Spleen (tissue), 11 donors: Measurements from ENCODE around the gene TOM1L2. TPM values are rescaled to one million over a fixed set of nuclear protein-coding genes. Genes with fewer than 3 reads are reported as not detected.

ENCODE experiments used
- DNase-seq: peaks from one replicate; pipeline ENCODE4 v3.0.0-alpha.2; 2020
- H3K27ac ChIP-seq, 8 donors: fragments of 200-600 bp; sonication (generic) in 7 of 8; 1 replicate in 4 of 8; 2 replicates in 4 of 8; pipeline versions ENCODE4 v1.5.0 to v1.8.0; 2016 to 2021; ENCODE audit warnings: inconsistent platforms in 4 of 8, mild to moderate bottlenecking in 4 of 8, moderate library complexity in 1 of 8
- H3K27me3 ChIP-seq, 7 donors: fragments of 200-600 bp; sonication (generic) in 6 of 7; replicated peaks in 1 of 7; 1 replicate in 4 of 7; 2 replicates in 3 of 7; pipeline versions ENCODE4 v1.5.0 to v1.8.0; 2016 to 2021; ENCODE audit warnings: inconsistent platforms in 3 of 7, mild to moderate bottlenecking in 1 of 7
- H3K36me3 ChIP-seq, 6 donors: fragments of 200-600 bp; sonication (generic) in 5 of 6; 1 replicate in 4 of 6; 2 replicates in 2 of 6; pipeline versions ENCODE4 v1.5.0 to v1.8.0; 2016 to 2021; ENCODE audit warnings: inconsistent platforms in 2 of 6
- H3K4me1 ChIP-seq, 6 donors: fragments of 200-600 bp; sonication (generic) in 5 of 6; 1 replicate in 3 of 6; 2 replicates in 3 of 6; pipeline versions ENCODE4 v1.5.0 to v1.8.0; 2016 to 2021; ENCODE audit warnings: inconsistent platforms in 3 of 6
- H3K4me3 ChIP-seq, 8 donors: fragments of 200-600 bp; sonication (generic) in 7 of 8; 1 replicate in 4 of 8; 2 replicates in 4 of 8; pipeline versions ENCODE4 v1.5.0 to v1.8.0; 2016 to 2021; ENCODE audit warnings: inconsistent platforms in 4 of 8, mild to moderate bottlenecking in 4 of 8, moderate library complexity in 2 of 8
- H3K9me3 ChIP-seq, 8 donors: fragments of 200-600 bp; sonication (generic) in 7 of 8; 1 replicate in 4 of 8; 2 replicates in 4 of 8; pipeline versions ENCODE4 v1.5.0 to v1.8.0; 2016 to 2021; ENCODE audit warnings: inconsistent platforms in 4 of 8
- CTCF ChIP-seq, 11 experiments: fragments of 200-600 bp in 7 of 11; fragments of 450-650 bp in 4 of 11; sonication (generic) in 4 of 11; IDR thresholded peaks in 8 of 11; conservative IDR thresholded peaks in 3 of 11; 1 replicate in 7 of 11; 2 replicates in 4 of 11; pipeline versions ENCODE4 v1.4.0 to v1.8.0; 2016 to 2021; ENCODE audit warnings: antibody characterized with exemption in 11 of 11, inconsistent platforms in 4 of 11, mild to moderate bottlenecking in 1 of 11
- POLR2A ChIP-seq, 3 donors: fragments of 450-650 bp; IDR thresholded peaks; one replicate each; pipeline ENCODE4 v1.5.1; 2017; ENCODE audit warnings: antibody characterized with exemption in 3 of 3, mild to moderate bottlenecking in 1 of 3
- POLR2AphosphoS5 ChIP-seq, 3 donors: sonication (generic); formaldehyde crosslinking; IDR thresholded peaks; one replicate each; pipeline ENCODE4 v1.5.1; 2017; ENCODE audit warnings: antibody characterized with exemption in 3 of 3
- WGBS, 5 donors: extraction: QIAGEN DNeasy Blood & Tissue Kit in 3 of 5; methylation state at CpG; one replicate each; pipeline versions ENCODE4 v1.1.5 to v1.1.7; 2013 to 2018; 5-methylcytosine and 5-hydroxymethylcytosine counted together
- intact Hi-C: fragments of 100-400 bp; cut with DNase I; formaldehyde crosslinking; loops from one replicate; pipeline ENCODE4 v1.15.0; 2023; ENCODE audit warnings: low total_unique reads
- polyA plus RNA-seq, 3 donors: library from polyadenylated mRNA; stranded (reverse); fragments of 200-250 nt; gene quantifications; one replicate each; pipeline ENCODE4 v1.2.1, GENCODE V29; 2013
- total RNA-seq, 7 donors: library from RNA; depleted of rRNA in 3 of 7; stranded (reverse); fragments of >200 nt in 3 of 7; fragmentation: NEBNext Ultra II Directional in 4 of 7; extraction: Animal tissue kit (Norgen Biotek cat#: 25700) in 4 of 7; gene quantifications; one replicate each; pipeline versions ENCODE4 v1.1.0 to v1.2.1, GENCODE V29; 2016 to 2021
- donor health status: healthy with polysubstance abuse.
- donor health status: DM: no; HTN: no; CAD: no; lungs with moderate emphysema.
- donor health status: DM: no; HTN: no; CAD: no.
- donor health status: Bipolar disorder and iron deficiency.
- donor health status: healthy.
- donor health status: DM: no; HTN: no; CAD: no.
- donor health status: DM: yes; HTN: yes; CAD: no.

The TOM1L2 gene
- total and polyA plus RNA-seq, 10 donors = 5.3 to 82.6 (median 53.6) TPM

- peaks cover 0 to 5% (median 0%) of the 10 kb centered on the region in 6 donors for H3K4me1 ChIP-seq
- no peak for DNase-seq
- no peak overlapping the region for H3K27ac ChIP-seq
- no peaks in the 10 kb centered on the region for H3K9me3 ChIP-seq
- WGBS, 5 donors = 81 to 97% (median 92%) methylated on average over 6 of the region's 6 CpGs
- TF ChIP-seq POLR2AphosphoS5 (IDR thresholded peaks at IDR 0.05) (no peak), POLR2A (IDR thresholded peaks at IDR 0.05) (no peak), CTCF (IDR thresholded peaks at IDR 0.05 in 8 of 11, conservative IDR thresholded peaks at IDR 0.05 in 3 of 11) (no peak)
- intact Hi-C loops = no loop called here
- no peaks in the 10 kb centered on the region for H3K27me3 ChIP-seq
- H3K36me3 ChIP-seq = no peaks in the 10 kb centered on the region
- no peak overlapping the region for H3K4me3 ChIP-seq
These were observed 11.6 kb upstream of the TOM1L2 start for GRCh38 chr17:17983776-17984175.

- Histone ChIP-seq H3K27ac (no peak overlapping the region), H3K36me3 (no peaks in the 10 kb centered on the region), H3K27me3 (no peaks in the 10 kb centered on the region), H3K9me3 (no peaks in the 10 kb centered on the region), H3K4me1 (peaks cover 0 to 9% (median 0%) of the 10 kb centered on the region in 6 donors), H3K4me3 (no peak overlapping the region)
- intact Hi-C loops = no loop called here
- TF ChIP-seq POLR2A (IDR thresholded peaks at IDR 0.05) = no peak
- TF ChIP-seq CTCF (IDR thresholded peaks at IDR 0.05 in 8 of 11, conservative IDR thresholded peaks at IDR 0.05 in 3 of 11) = no peak
- no peak for TF ChIP-seq POLR2AphosphoS5 (IDR thresholded peaks at IDR 0.05)
- DNase-seq = no peak
- 88 to 94% (median 92%) methylated on average over 6 of the region's 6 CpGs for WGBS, 5 donors
These were observed 11.2 kb upstream of the TOM1L2 start for GRCh38 chr17:17983376-17983775.

- DNase-seq = no peak
- intact Hi-C loops = no loop called here
- Histone ChIP-seq H3K9me3 (no peaks in the 10 kb centered on the region), H3K4me3 (no peak overlapping the region), H3K27ac (no peak overlapping the region), H3K36me3 (no peaks in the 10 kb centered on the region), H3K27me3 (no peaks in the 10 kb centered on the region), H3K4me1 (peaks cover 0 to 10% (median 0%) of the 10 kb centered on the region in 6 donors)
- TF ChIP-seq POLR2AphosphoS5 (IDR thresholded peaks at IDR 0.05) = no peak
- no peak for TF ChIP-seq CTCF (IDR thresholded peaks at IDR 0.05 in 8 of 11, conservative IDR thresholded peaks at IDR 0.05 in 3 of 11)
- TF ChIP-seq POLR2A (IDR thresholded peaks at IDR 0.05) = no peak
- WGBS, 5 donors = 87 to 99% (median 94%) methylated on average over 9 of the region's 9 CpGs
These were observed 10.6 kb upstream of the TOM1L2 start for GRCh38 chr17:17982801-17983200.

GRCh38 chr17:17981330-17981729 lies 9.1 kb upstream of the TOM1L2 start:
- WGBS, 5 donors = 91 to 97% (median 94%) methylated on average over 9 of the region's 9 CpGs

More at GRCh38 chr17:17981330-17981729, 9.1 kb upstream of the TOM1L2 start:
- no peak overlapping the region for H3K4me3 ChIP-seq
- TF ChIP-seq POLR2A (IDR thresholded peaks at IDR 0.05) (no peak), CTCF (IDR thresholded peaks at IDR 0.05 in 8 of 11, conservative IDR thresholded peaks at IDR 0.05 in 3 of 11) (no peak), POLR2AphosphoS5 (IDR thresholded peaks at IDR 0.05) (no peak)
- H3K4me1 ChIP-seq = peaks cover 0 to 10% (median 0%) of the 10 kb centered on the region in 6 donors
- H3K27ac ChIP-seq = no peak overlapping the region
- H3K9me3 ChIP-seq = no peaks in the 10 kb centered on the region
- intact Hi-C loops = no loop called here
- no peaks in the 10 kb centered on the region for H3K36me3 ChIP-seq
- H3K27me3 ChIP-seq = no peaks in the 10 kb centered on the region
- DNase-seq = no peak
